Neural cell (in vitro differentiated cells): ENCODE results near the gene STON2.

Experiments
- CTCF ChIP-seq: fragments of 450-650 bp; IDR thresholded peaks from 2 replicates; pipeline ENCODE4 v1.5.1; 2014; ENCODE audit warnings: antibody characterized with exemption, mild to moderate bottlenecking, moderate library complexity; ENCODE audit not compliant: poor library complexity, severe bottlenecking
- EZH2 ChIP-seq: fragments of 200-600, 300-800 bp; shearing (Covaris generic), sonication (generic); IDR thresholded peaks from 2 replicates; pipeline ENCODE4 v1.6.1; 2014; ENCODE audit warnings: antibody characterized with exemption, low read length, borderline replicate concordance, mild to moderate bottlenecking; ENCODE audit not compliant: insufficient read depth, poor library complexity, severe bottlenecking
- POLR2AphosphoS5 ChIP-seq: IDR thresholded peaks from 2 replicates; pipeline ENCODE4 v1.6.1; 2012
- RAD21 ChIP-seq: fragments of 450-650 bp; conservative IDR thresholded peaks from 2 replicates; pipeline ENCODE4 v1.6.1; 2014; ENCODE audit warnings: antibody characterized with exemption, mild to moderate bottlenecking, moderate library complexity
- TAF1 ChIP-seq: IDR thresholded peaks from 2 replicates; pipeline ENCODE4 v1.6.1; 2012; ENCODE audit warnings: low read depth

- no peak for TF ChIP-seq EZH2
- no peak for TF ChIP-seq POLR2AphosphoS5
- TF ChIP-seq CTCF = no peak
- no peak for TF ChIP-seq TAF1
- no peak for TF ChIP-seq RAD21
These were observed 136.2 kb downstream of the STON2 start for GRCh38 chr14:81263777-81264410.
